ENCODE results near the gene CDH8.
"Not testable (repeated sequence)": the region's sequence is repeated elsewhere in the genome, so short reads cannot be mapped to it uniquely, and the experiment has no call there.

The CDH8 gene

DNA sequence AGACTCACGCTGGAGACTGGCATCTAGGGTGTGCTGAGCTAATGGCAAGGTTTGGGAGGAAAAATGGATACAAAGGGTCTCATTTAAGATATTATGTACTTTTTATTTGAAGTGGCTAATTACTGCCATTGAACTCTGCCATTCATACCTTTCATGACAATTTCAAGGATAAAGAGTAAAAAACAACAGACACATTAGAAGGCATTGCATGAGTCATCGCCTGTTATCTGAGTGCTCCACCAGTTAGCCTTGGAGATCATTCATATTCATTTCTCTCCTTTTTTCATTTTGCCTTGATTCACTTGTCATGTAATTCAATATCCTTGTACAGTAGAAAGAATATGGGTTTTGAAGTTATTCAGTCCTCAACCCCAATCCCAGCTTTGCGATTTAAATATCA lies 109.5 kb downstream of the CDH8 start:
- H3K4me3 Mint-ChIP-seq: no peak overlapping the region
- no peak overlapping the region for H3K27ac Mint-ChIP-seq
- no peaks in the 10 kb centered on the region for H3K9me3 Mint-ChIP-seq
- H3K27me3 Mint-ChIP-seq: no peaks in the 10 kb centered on the region
- no peaks in the 10 kb centered on the region for H3K36me3 Mint-ChIP-seq
- no peaks in the 10 kb centered on the region for H3K4me1 Mint-ChIP-seq
- no peak for ATAC-seq

DNA sequence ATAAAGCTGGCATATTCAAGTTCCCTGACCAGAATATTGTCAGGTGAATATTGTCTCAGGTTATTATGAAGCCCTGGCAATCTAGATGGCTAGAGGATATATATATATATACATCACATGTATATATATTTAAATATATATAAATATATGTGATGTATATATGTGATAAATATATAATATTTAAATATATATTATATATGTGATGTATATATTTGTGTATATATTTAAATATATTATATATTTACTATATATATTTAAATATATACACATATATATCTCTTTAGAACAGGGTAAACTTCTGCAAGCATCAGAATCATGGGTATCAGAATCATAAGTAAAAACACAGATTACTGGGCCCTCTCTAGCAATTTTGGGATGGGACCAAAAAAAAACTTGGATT lies 112.6 kb downstream of the CDH8 start:
- no peak for ATAC-seq
- Mint-ChIP-seq H3K4me1 (no peaks in the 10 kb centered on the region), H3K27ac (no peak overlapping the region), H3K4me3 (no peak overlapping the region), H3K36me3 (no peaks in the 10 kb centered on the region), H3K27me3 (no peaks in the 10 kb centered on the region), H3K9me3 (no peaks in the 10 kb centered on the region)

GRCh38 chr16:61921373-61921772 lies 114.9 kb downstream of the CDH8 start:
- Mint-ChIP-seq H3K4me3 (no peak overlapping the region), H3K27me3 (no peaks in the 10 kb centered on the region), H3K9me3 (peaks cover 3% of the 10 kb centered on the region), H3K36me3 (no peaks in the 10 kb centered on the region), H3K4me1 (no peaks in the 10 kb centered on the region), H3K27ac (no peak overlapping the region)
- ATAC-seq: no peak

DNA sequence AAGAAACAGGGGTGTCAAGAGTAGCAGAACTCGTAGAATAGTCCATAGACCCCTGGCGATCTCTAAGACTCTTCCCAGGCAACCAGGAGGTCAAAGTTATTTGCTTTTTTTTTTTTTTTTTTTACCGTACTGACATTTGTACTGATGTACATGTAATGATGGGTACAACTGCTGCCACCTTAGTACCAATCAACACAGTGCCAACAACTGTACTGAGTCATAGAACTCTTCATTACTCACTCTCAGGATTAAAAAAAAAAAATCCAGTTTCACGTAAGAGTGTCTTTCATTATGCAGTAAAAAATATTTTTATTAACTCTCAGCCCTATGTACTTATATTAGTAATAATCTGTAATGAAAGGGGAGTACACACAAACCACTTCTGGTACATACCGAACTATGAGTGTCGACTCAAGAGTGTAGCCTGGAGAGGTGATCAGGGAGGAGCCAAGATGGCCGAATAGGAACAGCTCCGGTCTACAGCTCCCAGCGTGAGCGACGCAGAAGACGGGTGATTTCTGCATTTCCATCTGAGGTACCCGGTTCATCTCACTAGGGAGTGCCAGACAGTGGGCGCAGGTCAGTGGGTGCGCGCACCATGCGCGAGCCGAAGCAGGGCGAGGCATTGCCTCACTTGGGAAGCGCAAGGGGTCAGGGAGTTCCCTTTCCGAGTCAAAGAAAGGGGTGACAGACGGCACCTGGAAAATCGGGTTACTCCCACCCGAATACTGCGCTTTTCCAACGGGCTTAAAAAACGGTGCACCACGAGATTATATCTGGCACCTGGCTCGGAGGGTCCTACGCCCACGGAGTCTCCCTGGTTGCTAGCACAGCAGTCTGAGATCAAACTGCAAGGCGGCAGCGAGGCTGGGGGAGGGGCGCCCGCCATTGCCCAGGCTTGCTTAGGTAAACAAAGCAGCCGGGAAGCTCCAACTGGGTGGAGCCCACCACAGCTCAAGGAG lies 118.1 kb downstream of the CDH8 start:
- H3K9me3 Mint-ChIP-seq, H3K36me3 Mint-ChIP-seq, H3K4me3 Mint-ChIP-seq, H3K4me1 Mint-ChIP-seq, ATAC-seq, H3K27ac Mint-ChIP-seq, H3K27me3 Mint-ChIP-seq: not testable (repeated sequence)

GRCh38 chr16:61915569-61915968 lies 120.7 kb downstream of the CDH8 start:
- no peaks in the 10 kb centered on the region for H3K36me3 Mint-ChIP-seq
- no peaks in the 10 kb centered on the region for H3K27me3 Mint-ChIP-seq
- H3K4me1 Mint-ChIP-seq: no peaks in the 10 kb centered on the region
- H3K4me3 Mint-ChIP-seq: no peak overlapping the region
- H3K9me3 Mint-ChIP-seq: peaks cover 5% of the 10 kb centered on the region
- ATAC-seq: no peak
- no peak overlapping the region for H3K27ac Mint-ChIP-seq

DNA sequence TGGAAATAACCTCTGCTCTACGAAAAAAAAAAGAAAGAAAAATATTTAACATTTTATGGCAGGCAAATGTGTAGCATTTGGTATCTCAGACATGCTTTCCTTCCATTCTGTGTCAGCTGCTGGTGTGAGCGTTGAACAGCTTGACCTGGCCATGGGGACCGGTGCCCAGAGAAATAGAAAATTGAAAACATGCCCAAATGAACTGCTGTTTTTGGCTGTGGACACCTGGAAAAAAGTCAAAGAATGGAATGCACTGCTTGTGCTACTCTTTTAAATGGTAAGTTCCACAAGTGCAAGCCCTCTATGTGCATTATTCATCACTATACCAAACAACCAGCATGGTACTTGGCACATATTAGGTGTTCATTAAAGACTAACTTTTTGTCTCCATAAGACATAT lies 127.2 kb downstream of the CDH8 start:
- Mint-ChIP-seq H3K27me3 (no peaks in the 10 kb centered on the region), H3K4me1 (no peaks in the 10 kb centered on the region), H3K9me3 (peaks cover 5% of the 10 kb centered on the region), H3K4me3 (no peak overlapping the region), H3K27ac (no peak overlapping the region), H3K36me3 (no peaks in the 10 kb centered on the region)
- ATAC-seq: no peak

GRCh38 chr16:61908426-61908825 lies 127.8 kb downstream of the CDH8 start:
- no peak for ATAC-seq
- no peak overlapping the region for H3K27ac Mint-ChIP-seq
- H3K4me3 Mint-ChIP-seq: no peak overlapping the region
- no peaks in the 10 kb centered on the region for H3K27me3 Mint-ChIP-seq
- H3K4me1 Mint-ChIP-seq: no peaks in the 10 kb centered on the region
- H3K9me3 Mint-ChIP-seq: peaks cover 5% of the 10 kb centered on the region
- H3K36me3 Mint-ChIP-seq: no peaks in the 10 kb centered on the region

- Mint-ChIP-seq H3K9me3 (peaks cover 11% of the 10 kb centered on the region), H3K4me1 (no peaks in the 10 kb centered on the region), H3K27ac (no peak overlapping the region), H3K36me3 (no peaks in the 10 kb centered on the region), H3K4me3 (no peak overlapping the region), H3K27me3 (no peaks in the 10 kb centered on the region)
- no peak for ATAC-seq
Measured at GRCh38 chr16:61901689-61902088, 134.5 kb downstream of the CDH8 start.

DNA sequence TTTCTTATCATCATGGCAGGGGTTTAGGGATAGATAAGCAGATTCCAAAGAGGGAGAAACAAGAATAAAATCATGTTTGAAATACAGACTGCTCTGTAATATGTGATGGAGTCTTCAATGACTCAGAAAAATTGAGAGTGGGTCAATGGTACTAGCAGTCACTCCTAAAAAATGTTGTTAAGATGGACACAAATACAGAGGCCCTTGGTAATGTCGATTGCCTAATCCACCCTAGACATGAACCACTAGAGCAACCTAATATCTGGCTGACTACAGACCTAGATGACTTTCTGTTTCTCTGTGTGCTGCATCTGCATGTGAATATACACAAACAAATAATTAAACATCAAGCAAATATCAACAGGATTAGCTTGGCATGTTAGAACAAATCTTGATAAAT lies 135.8 kb downstream of the CDH8 start:
- Mint-ChIP-seq H3K4me3 (no peak overlapping the region), H3K4me1 (no peaks in the 10 kb centered on the region), H3K27me3 (no peaks in the 10 kb centered on the region), H3K36me3 (no peaks in the 10 kb centered on the region), H3K9me3 (peaks cover 8% of the 10 kb centered on the region), H3K27ac (no peak overlapping the region)
- ATAC-seq: no peak

- Mint-ChIP-seq H3K27ac (no peak overlapping the region), H3K9me3 (peaks cover 8% of the 10 kb centered on the region), H3K27me3 (no peaks in the 10 kb centered on the region), H3K4me1 (no peaks in the 10 kb centered on the region), H3K4me3 (no peak overlapping the region), H3K36me3 (no peaks in the 10 kb centered on the region)
- ATAC-seq: no peak
Measured at GRCh38 chr16:61897657-61898056, 138.6 kb downstream of the CDH8 start.

GRCh38 chr16:61892531-61892930 lies 143.7 kb downstream of the CDH8 start:
- ATAC-seq: no peak
- H3K36me3 Mint-ChIP-seq: no peaks in the 10 kb centered on the region
- no peaks in the 10 kb centered on the region for H3K27me3 Mint-ChIP-seq
- H3K4me3 Mint-ChIP-seq: no peak overlapping the region
- H3K4me1 Mint-ChIP-seq: no peaks in the 10 kb centered on the region
- H3K9me3 Mint-ChIP-seq: peaks cover 2% of the 10 kb centered on the region
- no peak overlapping the region for H3K27ac Mint-ChIP-seq

GRCh38 chr16:61891460-61891859 lies 144.8 kb downstream of the CDH8 start:
- Mint-ChIP-seq H3K9me3 (peaks cover 4% of the 10 kb centered on the region), H3K4me1 (no peaks in the 10 kb centered on the region), H3K4me3 (no peak overlapping the region), H3K36me3 (no peaks in the 10 kb centered on the region), H3K27me3 (no peaks in the 10 kb centered on the region), H3K27ac (no peak overlapping the region)
- no peak for ATAC-seq

DNA sequence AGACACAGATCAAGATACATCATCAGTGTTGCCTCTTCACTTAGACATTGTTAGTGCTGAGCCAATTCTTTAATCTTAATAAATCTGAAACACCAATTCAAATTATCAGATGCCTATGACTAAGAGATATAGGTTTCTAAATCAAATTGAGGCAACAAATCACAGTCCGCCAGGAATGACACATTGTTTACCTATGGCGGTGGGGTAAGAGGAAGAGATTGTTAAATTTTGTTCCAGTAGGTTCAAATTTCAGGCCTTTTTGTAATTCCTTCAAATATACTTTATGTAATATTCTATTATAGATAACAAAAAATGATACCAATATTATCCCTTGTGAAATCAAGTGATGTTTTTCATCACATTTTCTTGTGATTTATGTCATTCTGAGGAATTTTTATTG lies 145.9 kb downstream of the CDH8 start:
- H3K9me3 Mint-ChIP-seq: peaks cover 4% of the 10 kb centered on the region

DNA sequence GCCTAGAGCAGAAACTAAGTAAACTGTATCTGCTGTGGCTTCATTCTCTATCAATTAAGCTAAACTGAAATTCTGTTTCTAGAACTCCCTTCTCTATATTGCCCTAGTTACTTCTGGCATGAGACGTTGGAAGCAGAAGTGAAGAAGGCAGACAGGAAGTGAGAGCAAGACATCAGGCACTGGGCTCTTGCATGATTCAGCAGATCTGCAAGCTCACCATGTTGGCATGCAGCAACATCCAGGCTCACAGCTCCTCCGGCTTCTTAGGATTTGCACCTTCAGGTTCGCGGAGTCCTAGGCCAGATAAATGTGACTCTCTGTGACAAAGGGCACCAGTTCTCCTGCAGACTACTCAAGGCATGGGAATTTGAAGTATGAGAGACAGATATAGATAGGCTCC lies 148.3 kb downstream of the CDH8 start:
- Mint-ChIP-seq H3K27me3 (no peaks in the 10 kb centered on the region), H3K9me3 (peaks cover 4% of the 10 kb centered on the region), H3K27ac (no peak overlapping the region), H3K4me3 (no peak overlapping the region), H3K36me3 (no peaks in the 10 kb centered on the region), H3K4me1 (no peaks in the 10 kb centered on the region)
- ATAC-seq: no peak

More for the DNA sequence above, 145.9 kb downstream of the CDH8 start:
- no peak overlapping the region for H3K4me3 Mint-ChIP-seq
- H3K27ac Mint-ChIP-seq: no peak overlapping the region
- H3K4me1 Mint-ChIP-seq: no peaks in the 10 kb centered on the region
- ATAC-seq: no peak
- no peaks in the 10 kb centered on the region for H3K36me3 Mint-ChIP-seq
- no peaks in the 10 kb centered on the region for H3K27me3 Mint-ChIP-seq

DNA sequence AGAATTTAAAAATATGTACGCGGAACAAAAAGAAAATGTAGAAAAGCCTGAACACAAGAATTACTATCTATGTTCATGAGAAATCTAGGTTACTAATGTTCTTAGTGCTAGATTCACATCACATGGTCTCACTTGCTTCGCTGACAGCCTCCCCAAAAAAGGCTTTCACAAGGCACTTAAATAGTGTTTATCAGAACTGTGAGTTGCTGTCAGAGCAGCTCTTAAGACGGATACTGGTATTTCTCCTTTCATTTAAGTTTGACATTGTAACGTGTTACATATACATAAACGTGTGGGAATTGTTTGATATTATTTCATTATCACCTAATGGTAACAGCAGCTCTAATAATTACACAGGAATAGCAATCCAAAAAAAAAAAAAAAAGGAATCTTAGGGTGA lies 150.9 kb downstream of the CDH8 start:
- Mint-ChIP-seq H3K27me3 (no peaks in the 10 kb centered on the region), H3K9me3 (peaks cover 6% of the 10 kb centered on the region), H3K36me3 (no peaks in the 10 kb centered on the region), H3K4me1 (no peaks in the 10 kb centered on the region), H3K4me3 (no peak overlapping the region), H3K27ac (no peak overlapping the region)
- no peak for ATAC-seq

- Mint-ChIP-seq H3K27me3 (no peaks in the 10 kb centered on the region), H3K36me3 (no peaks in the 10 kb centered on the region), H3K4me1 (no peaks in the 10 kb centered on the region), H3K9me3 (peaks cover 6% of the 10 kb centered on the region), H3K4me3 (no peak overlapping the region), H3K27ac (no peak overlapping the region)
- ATAC-seq: no peak
Measured at GRCh38 chr16:61879306-61879705, 156.9 kb downstream of the CDH8 start.
